ENCODE results near the gene TSKU. TPM values are rescaled to one million over a fixed set of nuclear protein-coding genes. Genes with fewer than 3 reads are reported as not detected.

Gene TSKU
- total and polyA plus RNA-seq, 9 of the 15 experiments (the other 6 are each of a cell fraction or from before 2014, with no cell fraction given): 0.60 to 11.9 (median 8.4) TPM

GRCh38 chr11:76787271-76787670 is 4.1 kb downstream of the TSKU start:
- no TSS peak for BruUV-seq (replicated peaks)
- peaks cover 87% of the 10 kb centered on the region for H3K79me2 ChIP-seq (ENCODE audit: control insufficient read depth, insufficient read depth, low read length)
- H3K9me3 ChIP-seq (replicated peaks; ENCODE audit: control insufficient read depth, insufficient read depth, low read depth, low read length): no peaks in the 10 kb centered on the region
- peaks cover 22% of the 10 kb centered on the region for H4K20me1 ChIP-seq (replicated peaks; ENCODE audit: control insufficient read depth, insufficient read depth, low read length)
- no peak overlapping the region; a peak in 1 of 4 replicates for H3K9ac ChIP-seq (ENCODE audit: insufficient read depth in 1 of 2, low read depth in 2 of 2, low read length in 2 of 2)
- FAIRE-seq (no peak), ATAC-seq (no peak), DNase-seq (ENCODE audit: extremely low read depth in 1 of 4, low spot score in 3 of 4) (no peak)
- H3K36me3 ChIP-seq (ENCODE audit: control insufficient read depth, insufficient read depth, low read length): peaks cover 22% of the 10 kb centered on the region; the same call in 2 of the 3 replicates
- H2AFZ ChIP-seq (ENCODE audit: low read depth, low read length): no peak overlapping the region
- POLR2A ChIA-PET: interaction anchor here (1.0 to 2.2 kb wide), 3 partner anchors 9 to 38 kb away, joined by 3 to 9 read pairs (median 3); no protein-coding TSS in a partner anchor
- H3K27ac ChIP-seq (ENCODE audit: extremely low read depth, low read depth, low read length): no peak overlapping the region
- peak overlapping the region; percentile 41; the same call in 1 of the 2 replicates for H3K4me2 ChIP-seq (ENCODE audit: insufficient read depth, low read length)
- 82% methylated on average over 4 of the region's 4 CpGs for WGBS (ENCODE audit: insufficient coverage, low coverage, missing lambda C conversion rate)
- no peak overlapping the region for H3K4me3 ChIP-seq
- no peaks in the 10 kb centered on the region for H3K27me3 ChIP-seq (ENCODE audit: control insufficient read depth in 2 of 2, insufficient read depth in 2 of 2, low read length in 2 of 2)
- H3K9me1 ChIP-seq (ENCODE audit: control insufficient read depth, insufficient read depth, low read length): peaks cover 7% of the 10 kb centered on the region
- TF ChIP-seq ZBTB33 (CRISPR knock-in tag; IDR thresholded peaks at IDR 0.05): 0 out of 2 replicates have a peak, but pooled peaks have one; percentile 16
- peak; percentile 8 for TF ChIP-seq RBM25 (IDR thresholded peaks at IDR 0.05; ENCODE audit: low read depth, low read length, severe bottlenecking)
- TF ChIP-seq TBP (optimal IDR thresholded peaks at IDR 0.05; ENCODE audit: low read depth, low read length): no peak
- TF ChIP-seq ZFP36 (IDR thresholded peaks at IDR 0.05; ENCODE audit: low read depth, low read length, partially characterized antibody): peak; percentile 35
- TF ChIP-seq BCOR (IDR thresholded peaks at IDR 0.05): 0 out of 2 replicates have a peak, but pooled peaks have one; percentile 20
- in situ Hi-C loops (cut with MboI) (no loop called here), intact Hi-C loops (cut with micrococcal nuclease) (no loop called here)
- H3K4me1 ChIP-seq (replicated peaks in 1 of 2; ENCODE audit: control insufficient read depth in 2 of 2, insufficient read depth in 2 of 2, low read length in 2 of 2): peaks cover 51 to 66% of the 10 kb centered on the region in 2 experiments
- CTCF ChIA-PET (ENCODE audit: low intra/inter-chr PET ratio): no interaction called here

Measured in K562 (cell line).